Calu3 (cell line): ENCODE measurements around the gene AFF2. TPM values are rescaled to one million over a fixed set of nuclear protein-coding genes. Genes with fewer than 3 reads are reported as not detected.

Source experiments
- BruUV-seq: library from RNA; stranded (reverse); fragments of 400-500 nt; replicated peaks from 2 replicates; lab custom pipeline; 2021; lab: Mats Ljungman, UMichigan
- CTCF ChIA-PET: fragments of 300-600 bp; sonication (Branson Sonifier 250); formaldehyde crosslinking; loops from one replicate; lab custom pipeline; 2022; ENCODE audit warnings: antibody characterized with exemption; lab: Charles Lee
- DNase-seq: peaks from one replicate; pipeline ENCODE4 v3.0.0; 2022
- H3K27ac Mint-ChIP-seq: one replicate; pipeline ENCODE4 v1.8.0; 2022; ENCODE audit warnings: mixed read lengths; ENCODE audit not compliant: unreplicated experiment
- H3K27me3 Mint-ChIP-seq: one replicate; pipeline ENCODE4 v1.8.0; 2022; ENCODE audit warnings: mixed read lengths; ENCODE audit not compliant: unreplicated experiment
- H3K36me3 Mint-ChIP-seq: one replicate; pipeline ENCODE4 v1.8.0; 2022; ENCODE audit warnings: mild to moderate bottlenecking, moderate library complexity, mixed read lengths; ENCODE audit not compliant: insufficient read depth, unreplicated experiment
- H3K4me1 Mint-ChIP-seq: one replicate; pipeline ENCODE4 v1.8.0; 2022; ENCODE audit warnings: mild to moderate bottlenecking, low read depth, mixed read lengths; ENCODE audit not compliant: unreplicated experiment
- H3K4me3 Mint-ChIP-seq: one replicate; pipeline ENCODE4 v1.8.0; 2022; ENCODE audit warnings: mild to moderate bottlenecking, low read depth, moderate library complexity, mixed read lengths; ENCODE audit not compliant: unreplicated experiment
- H3K9me3 Mint-ChIP-seq: one replicate; pipeline ENCODE4 v1.8.0; 2022; ENCODE audit warnings: low read depth, mixed read lengths; ENCODE audit not compliant: unreplicated experiment
- CTCF ChIP-seq: fragments of 200-600 bp; IDR thresholded peaks from one replicate; pipeline ENCODE4 v1.8.0; 2022; ENCODE audit warnings: antibody characterized with exemption; ENCODE audit not compliant: unreplicated experiment
- intact Hi-C: fragments of 100-400 bp; cut with micrococcal nuclease; formaldehyde crosslinking; loops from one replicate; pipeline ENCODE4 v1.10.0; 2022; ENCODE audit not compliant: unreplicated experiment
- total RNA-seq: library from RNA; stranded (reverse); gene quantifications from 2 replicates; pipeline ENCODE4 v1.2.3, GENCODE V29; 2022

The AFF2 gene
- total RNA-seq, 1 experiment from 2014 or later, result 0.17 TPM

- no peaks in the 10 kb centered on the region for H3K27me3 Mint-ChIP-seq
- TF ChIP-seq CTCF, result no peak
- no peaks in the 10 kb centered on the region for H3K36me3 Mint-ChIP-seq
- H3K4me3 Mint-ChIP-seq, result no peak overlapping the region
- H3K27ac Mint-ChIP-seq, result no peak overlapping the region
- no peak for DNase-seq
- BruUV-seq, result no TSS peak
- no peaks in the 10 kb centered on the region for H3K4me1 Mint-ChIP-seq
- no peaks in the 10 kb centered on the region for H3K9me3 Mint-ChIP-seq
- CTCF ChIA-PET, result no interaction called here
- intact Hi-C loops, result no loop called here
These were observed 371.2 kb downstream of the AFF2 start for GRCh38 chrX:148871422-148872160.

- Mint-ChIP-seq H3K27ac (no peak overlapping the region), H3K9me3 (no peaks in the 10 kb centered on the region), H3K36me3 (no peaks in the 10 kb centered on the region), H3K4me1 (no peaks in the 10 kb centered on the region), H3K27me3 (no peaks in the 10 kb centered on the region), H3K4me3 (no peak overlapping the region)
- CTCF ChIA-PET, result no interaction called here
- DNase-seq, result no peak
- TF ChIP-seq CTCF, result no peak
- intact Hi-C loops, result no loop called here
- no TSS peak for BruUV-seq
These were observed 371.7 kb downstream of the AFF2 start for GRCh38 chrX:148872161-148872535.

GRCh38 chrX:148872881-148873280, 372.5 kb downstream of the AFF2 start:
- Mint-ChIP-seq H3K27me3 (no peaks in the 10 kb centered on the region), H3K9me3 (no peaks in the 10 kb centered on the region), H3K36me3 (no peaks in the 10 kb centered on the region), H3K27ac (no peak overlapping the region), H3K4me1 (no peaks in the 10 kb centered on the region), H3K4me3 (no peak overlapping the region)
- intact Hi-C loops, result no loop called here
- BruUV-seq, result no TSS peak
- CTCF ChIA-PET, result no interaction called here
- DNase-seq, result no peak
- TF ChIP-seq CTCF, result no peak

DNA sequence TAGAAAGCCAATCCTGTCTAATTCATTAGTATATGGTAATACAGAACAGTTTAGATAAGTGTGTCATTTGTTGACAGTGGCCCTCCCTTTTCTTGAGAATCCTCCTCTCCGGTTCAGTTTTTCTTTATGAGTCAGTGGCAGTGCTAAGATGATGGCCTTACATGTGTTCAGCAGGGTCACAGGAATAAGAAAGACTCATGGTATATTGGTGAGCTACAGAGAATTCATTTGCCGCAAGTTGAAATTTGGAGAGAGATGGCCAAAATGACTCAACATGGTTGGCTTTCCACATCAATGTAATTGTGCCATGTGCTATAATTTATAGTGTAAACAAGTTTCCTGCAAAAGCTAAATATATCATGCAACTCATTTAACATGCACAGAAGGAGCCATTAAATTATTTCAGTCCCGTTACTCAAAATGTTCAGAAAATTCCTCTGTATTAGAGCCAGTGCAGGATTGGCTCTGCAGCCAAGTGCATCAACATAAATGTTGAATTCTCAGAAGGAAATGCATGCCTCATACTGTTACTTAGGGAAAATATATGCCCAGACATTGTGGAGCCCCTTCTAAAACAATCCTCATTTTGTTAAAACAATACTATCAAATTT, 374.3 kb downstream of the AFF2 start:
- intact Hi-C loops, result no loop called here
- no peaks in the 10 kb centered on the region for H3K9me3 Mint-ChIP-seq
- no peaks in the 10 kb centered on the region for H3K4me1 Mint-ChIP-seq
- DNase-seq, result no peak
- CTCF ChIA-PET, result no interaction called here
- H3K27me3 Mint-ChIP-seq, result no peaks in the 10 kb centered on the region
- no peak overlapping the region for H3K4me3 Mint-ChIP-seq
- H3K36me3 Mint-ChIP-seq, result no peaks in the 10 kb centered on the region
- no peak for TF ChIP-seq CTCF
- no peak overlapping the region for H3K27ac Mint-ChIP-seq
- BruUV-seq, result no TSS peak
